NCI-H510A (cell line): Measurements from ENCODE around the gene MLST8.
"Not testable (repeated sequence)": the region's sequence is repeated elsewhere in the genome, so short reads cannot be mapped to it uniquely, and the experiment has no call there.

ENCODE experiments used
- DNase-seq: peaks from one replicate; lab custom pipeline; 2025; lab: John Stamatoyannopoulos, UW

Gene MLST8

DNA sequence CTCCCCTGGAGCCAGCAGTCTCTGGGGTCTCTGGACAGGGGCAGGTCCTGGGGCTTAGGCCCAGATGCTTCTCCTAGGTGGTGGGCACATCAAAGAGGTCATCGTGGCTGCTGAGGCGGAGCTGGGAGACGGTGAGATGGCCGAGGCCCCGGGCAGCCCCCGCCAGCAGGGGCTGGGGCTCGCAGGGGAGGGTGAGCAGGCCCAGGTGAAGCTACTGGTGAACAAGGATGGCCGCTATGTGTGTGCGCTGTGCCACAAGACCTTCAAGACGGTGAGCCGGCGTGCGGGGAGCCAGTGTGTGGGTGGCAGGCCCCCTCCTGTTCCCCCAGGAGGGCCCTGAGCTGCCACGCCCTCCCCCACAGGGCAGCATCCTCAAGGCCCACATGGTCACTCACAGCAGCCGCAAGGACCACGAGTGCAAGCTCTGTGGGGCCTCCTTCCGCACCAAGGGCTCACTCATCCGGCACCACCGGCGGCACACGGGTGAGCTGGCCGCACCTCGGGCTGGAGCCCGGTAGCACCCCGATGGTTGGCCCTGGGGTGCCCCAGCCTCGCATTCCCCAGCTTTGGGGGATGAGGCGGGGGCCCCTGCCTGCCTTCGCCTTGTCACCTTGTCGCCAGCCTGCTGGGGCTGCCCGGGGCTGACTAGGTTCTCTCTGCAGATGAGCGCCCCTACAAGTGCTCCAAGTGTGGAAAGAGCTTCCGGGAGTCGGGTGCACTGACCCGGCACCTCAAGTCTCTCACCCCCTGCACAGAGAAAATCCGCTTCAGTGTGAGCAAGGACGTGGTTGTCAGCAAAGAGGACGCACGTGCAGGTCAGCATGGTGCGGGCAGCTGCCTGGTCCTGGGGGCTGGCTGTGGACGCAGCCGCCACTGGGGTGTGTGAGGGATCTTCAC, 27.1 kb downstream of the MLST8 start:
- DNase-seq, result no peak

DNA sequence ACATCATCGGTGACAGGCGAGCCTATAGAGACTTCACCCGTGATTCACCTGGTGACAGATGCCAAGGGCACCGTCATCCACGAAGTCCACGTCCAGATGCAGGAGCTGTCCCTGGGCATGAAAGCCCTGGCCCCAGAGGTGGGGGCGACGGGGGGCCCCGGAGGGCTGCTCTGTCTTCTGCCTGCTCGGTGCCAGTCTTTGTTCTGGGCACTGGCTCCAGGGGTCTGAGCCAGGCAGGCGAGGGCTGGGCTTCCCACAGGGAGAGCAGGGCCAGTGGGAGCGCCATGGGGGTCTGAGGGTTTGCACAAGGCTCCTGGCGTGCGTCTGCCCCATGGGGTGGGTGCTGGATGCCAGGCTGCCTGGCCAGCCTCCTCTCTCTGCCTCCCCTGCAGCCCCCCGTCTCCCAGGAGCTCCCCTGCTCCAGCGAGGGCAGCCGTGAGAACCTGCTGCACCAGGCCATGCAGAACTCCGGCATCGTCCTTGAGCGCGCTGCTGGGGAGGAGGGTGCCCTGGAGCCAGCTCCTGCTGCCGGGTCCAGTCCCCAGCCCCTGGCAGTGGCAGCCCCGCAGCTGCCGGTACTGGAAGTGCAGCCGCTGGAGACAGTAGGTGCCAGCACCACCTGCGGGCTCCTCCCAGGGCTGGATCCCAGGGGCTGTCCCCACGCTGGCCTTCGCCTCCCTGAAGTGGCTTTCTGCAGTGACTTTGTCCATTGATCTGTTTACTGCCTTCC, 28.0 kb downstream of the MLST8 start:
- no peak for DNase-seq

DNA sequence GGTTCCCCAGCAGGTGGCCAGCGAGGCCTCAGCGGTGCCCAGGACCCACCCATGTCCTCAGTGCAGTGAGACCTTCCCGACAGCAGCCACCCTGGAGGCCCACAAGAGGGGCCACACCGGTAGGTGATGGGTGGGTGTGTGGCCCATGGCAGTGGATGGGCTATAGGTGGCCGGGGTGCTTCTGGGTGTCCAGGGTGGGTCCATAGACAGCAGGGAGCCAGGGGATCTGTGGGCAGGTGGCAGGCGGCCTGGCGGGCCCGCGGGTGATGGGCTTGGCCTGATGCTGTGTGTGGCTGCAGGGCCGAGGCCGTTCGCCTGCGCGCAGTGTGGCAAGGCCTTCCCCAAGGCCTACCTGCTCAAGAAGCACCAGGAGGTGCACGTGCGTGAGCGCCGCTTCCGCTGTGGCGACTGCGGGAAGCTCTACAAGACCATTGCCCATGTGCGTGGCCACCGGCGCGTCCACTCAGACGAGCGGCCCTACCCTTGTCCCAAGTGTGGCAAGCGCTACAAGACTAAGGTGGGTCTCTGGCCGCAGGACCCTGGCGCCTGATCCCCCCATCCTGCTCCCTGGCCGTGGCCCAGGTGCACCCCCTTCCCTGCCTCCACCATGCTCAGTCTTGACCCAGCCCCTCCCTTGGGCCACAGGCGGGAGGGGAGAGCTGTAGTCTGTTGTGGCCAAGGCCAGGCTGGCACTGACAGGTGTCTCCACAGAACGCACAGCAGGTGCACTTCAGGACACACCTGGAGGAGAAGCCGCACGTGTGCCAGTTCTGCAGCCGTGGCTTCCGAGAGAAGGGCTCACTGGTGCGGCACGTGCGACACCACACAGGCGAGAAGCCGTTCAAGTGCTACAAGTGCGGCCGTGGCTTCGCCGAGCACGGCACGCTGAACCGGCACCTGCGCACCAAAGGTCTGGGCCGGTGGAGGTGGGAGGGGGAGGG, 28.9 kb downstream of the MLST8 start:
- peak; percentile 90 for DNase-seq

DNA sequence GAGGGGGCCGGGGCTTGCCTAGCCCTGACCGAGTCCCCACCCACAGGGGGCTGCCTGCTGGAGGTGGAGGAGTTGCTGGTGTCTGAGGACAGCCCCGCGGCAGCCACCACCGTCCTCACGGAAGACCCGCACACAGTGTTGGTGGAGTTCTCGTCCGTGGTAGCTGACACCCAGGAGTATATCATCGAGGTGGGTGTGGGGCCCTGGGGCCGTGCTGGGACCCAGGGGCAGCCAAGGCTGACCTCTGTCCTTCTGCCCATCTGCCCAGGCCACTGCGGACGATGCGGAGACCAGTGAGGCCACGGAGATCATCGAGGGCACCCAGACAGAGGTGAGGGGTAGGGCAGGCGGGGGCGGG, 29.5 kb downstream of the MLST8 start:
- no peak for DNase-seq

DNA sequence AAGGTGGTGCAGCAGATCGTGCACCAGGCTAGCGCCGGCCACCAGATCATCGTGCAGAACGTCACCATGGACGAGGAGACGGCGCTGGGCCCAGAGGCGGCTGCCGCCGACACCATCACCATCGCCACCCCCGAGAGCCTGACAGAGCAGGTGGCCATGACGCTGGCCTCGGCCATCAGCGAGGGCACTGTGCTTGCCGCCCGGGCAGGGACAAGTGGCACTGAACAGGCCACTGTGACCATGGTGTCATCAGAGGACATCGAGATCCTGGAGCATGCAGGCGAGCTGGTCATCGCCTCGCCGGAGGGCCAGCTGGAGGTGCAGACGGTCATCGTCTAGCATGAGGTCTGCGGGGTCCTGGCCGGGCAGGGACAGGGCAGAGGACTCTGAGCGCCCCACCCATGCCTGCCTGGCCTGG, 30.0 kb downstream of the MLST8 start:
- DNase-seq, result no peak

DNA sequence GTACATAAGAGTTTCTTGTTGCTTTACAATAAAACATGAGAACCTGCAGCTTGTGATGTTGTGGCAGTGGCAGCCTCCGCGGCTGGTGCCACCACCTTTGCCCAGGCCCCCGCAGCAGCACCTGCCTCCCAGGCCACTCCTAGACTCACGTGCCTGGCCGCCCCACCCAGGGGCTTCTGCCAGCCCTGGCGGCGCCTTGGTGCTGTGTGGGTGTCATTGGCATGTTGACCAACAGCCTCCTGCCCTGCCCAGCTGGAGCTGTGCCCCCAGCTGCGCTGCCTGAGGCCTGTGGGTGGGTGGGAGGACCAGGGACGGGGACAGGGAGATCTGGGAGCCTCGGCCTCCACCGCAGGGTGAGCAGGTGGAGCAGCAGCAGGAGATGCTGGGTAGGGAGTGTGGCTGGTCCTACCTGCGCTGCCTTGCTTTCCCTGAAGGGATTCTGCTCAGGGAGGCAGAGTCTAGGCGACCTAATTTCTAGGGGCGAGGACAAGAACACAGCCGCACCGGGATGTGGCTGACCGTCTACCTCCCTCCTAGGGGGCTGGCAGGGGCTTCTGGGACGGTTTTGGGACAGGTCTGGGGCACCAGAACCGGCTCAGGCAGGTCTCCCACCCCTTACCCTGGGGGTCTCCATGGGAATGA, 30.6 kb downstream of the MLST8 start:
- DNase-seq, result no peak

DNA sequence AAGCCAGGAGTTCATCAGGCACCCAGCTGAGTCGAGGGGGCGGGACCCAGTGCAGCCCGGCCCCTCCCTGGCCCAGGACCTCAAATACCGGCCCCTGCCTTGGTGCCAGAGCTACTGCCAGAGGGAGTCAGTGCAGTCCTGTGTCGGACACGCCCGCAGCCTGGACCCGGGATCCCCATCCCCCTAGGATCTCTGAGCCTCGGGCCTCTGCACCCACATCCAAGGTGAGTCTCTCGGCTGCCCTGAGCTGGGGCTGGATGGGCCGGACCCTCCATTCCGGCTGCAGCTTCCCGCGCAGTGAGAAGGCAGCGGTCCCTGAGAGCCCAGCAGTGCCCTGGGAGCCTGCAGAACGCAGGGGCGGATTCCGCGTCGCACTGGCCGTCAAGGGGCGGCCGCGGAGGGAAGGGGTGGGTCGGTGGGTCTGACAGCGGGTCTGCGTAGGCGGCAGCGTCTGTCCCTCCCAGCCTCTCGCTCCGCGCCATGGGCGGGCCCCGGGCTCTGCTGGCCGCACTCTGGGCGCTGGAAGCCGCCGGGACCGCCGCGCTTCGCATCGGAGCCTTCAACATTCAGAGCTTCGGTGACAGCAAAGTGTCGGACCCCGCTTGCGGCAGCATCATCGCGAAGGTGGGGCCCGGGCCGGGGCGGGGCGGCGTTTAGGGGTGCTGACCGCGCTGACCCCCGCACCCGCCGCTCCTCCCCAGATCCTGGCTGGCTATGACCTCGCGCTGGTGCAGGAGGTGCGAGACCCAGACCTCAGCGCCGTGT, 31.3 kb downstream of the MLST8 start, which contains the start of gene DNASE1L2:
DNASE1L2 (plus strand) TSS at position 108 of the 765 bp plus-strand sequence; CDS start at position 481, 373 bp downstream.
- no peak for DNase-seq

DNA sequence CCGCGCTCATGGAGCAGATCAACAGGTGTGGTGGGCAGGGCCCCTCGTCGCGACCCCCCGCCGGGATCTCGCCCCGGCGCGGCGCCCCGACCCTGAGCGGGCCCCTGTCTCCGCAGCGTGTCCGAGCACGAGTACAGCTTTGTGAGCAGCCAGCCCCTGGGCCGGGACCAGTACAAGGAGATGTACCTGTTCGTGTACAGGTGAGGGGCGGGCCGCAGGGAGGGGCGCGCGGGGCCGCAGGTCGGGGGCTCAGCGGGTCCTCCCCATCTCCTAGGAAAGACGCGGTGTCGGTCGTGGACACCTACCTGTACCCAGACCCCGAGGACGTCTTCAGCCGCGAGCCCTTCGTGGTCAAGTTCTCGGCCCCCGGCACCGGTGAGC, 31.8 kb downstream of the MLST8 start:
- no peak for DNase-seq

DNA sequence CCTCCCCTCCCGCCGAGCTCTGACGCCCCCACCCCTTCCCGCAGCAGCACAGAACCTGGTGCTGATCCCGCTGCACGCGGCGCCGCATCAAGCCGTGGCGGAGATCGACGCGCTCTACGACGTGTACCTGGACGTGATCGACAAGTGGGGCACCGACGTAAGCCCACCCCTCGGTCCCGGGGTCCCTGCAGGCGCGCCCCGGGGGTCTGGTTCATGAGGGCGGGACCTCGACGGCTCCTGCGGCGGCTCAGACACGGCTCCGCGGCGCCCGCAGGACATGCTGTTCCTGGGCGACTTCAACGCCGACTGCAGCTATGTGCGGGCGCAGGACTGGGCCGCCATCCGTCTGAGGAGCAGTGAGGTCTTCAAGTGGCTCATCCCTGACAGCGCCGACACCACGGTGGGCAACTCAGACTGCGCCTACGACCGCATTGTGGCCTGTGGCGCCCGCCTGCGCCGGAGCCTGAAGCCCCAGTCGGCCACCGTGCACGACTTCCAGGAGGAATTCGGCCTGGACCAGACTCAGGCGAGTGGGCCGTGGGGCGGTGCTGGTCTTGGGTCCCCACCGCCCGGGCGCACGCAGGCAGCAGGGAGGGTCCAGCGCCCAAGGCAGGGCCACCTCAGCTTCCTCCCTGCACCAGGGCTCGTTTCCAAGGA, 32.4 kb downstream of the MLST8 start:
- DNase-seq, result no peak

DNA sequence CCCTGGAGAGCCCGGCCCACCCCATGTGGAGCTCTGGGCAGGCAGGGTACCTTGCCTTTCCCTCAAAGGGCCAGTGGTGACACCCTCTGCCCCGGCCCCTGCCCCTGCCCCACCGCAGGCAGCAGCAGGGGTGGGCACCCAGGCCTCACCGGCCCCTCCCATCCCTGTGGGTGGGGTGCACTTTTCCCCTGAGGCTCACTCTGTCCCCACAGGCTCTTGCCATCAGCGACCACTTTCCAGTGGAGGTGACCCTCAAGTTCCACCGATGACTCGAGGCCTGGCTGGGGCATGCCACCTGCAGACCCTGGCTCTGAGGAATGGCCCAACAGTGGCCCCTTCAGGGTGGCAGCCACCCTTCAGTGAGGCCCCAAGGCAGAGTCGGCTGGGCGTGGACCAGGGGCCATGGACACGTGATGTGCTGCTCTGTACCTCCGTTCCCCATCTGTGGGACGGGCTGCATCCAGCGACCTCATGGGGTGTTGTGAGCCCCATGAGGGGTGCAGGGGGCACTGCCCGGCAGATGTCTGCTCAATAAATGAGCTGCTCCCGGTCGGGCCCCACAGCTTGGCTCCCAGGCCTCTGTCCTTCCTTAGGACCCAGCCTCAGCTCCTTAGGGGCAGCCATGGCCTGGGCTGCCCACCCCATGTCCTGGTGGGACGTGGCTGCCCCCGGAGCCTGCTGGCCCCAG, 33.0 kb downstream of the MLST8 start:
- DNase-seq, result no peak

DNA sequence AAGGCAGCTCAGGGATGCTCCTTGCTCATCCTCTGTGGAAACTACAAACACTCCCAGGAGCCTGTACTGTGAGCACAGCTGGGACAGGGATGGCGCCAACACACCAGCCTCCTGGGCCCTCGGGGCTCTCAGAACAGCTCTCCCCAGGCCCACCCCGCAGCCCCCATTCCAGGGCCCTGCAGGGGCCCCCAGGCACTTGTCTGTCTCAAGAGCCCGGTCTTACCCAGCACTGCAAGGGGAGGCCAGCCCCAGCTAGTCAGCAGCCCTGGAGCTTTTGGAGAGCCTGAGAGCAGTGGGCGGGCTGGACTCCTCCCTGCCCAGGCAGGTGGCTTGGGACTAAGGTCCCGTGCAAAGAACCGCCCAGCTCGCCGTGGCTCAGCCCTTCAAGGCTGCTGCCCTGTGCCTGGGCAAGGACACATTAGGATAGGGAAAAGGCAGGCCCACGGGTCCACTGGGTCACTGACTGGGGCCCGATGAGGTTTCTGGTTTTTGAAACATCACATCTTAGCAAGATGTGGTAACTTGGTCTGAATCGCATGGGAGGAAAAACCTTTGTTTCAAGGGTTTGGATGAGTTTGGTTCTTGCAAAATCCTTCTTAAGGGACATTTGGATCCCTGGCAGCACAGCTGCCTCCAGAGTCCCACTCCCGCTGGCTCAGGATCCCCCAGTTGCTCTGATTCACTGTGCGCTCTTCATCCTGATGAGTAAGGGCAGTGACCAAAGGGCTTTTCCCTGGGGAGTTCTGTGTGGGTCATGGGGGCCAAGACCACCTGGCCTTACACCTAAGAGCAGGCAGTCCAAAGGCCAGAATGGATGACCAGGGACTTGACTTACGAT, 33.8 kb downstream of the MLST8 start:
- no peak for DNase-seq

DNA sequence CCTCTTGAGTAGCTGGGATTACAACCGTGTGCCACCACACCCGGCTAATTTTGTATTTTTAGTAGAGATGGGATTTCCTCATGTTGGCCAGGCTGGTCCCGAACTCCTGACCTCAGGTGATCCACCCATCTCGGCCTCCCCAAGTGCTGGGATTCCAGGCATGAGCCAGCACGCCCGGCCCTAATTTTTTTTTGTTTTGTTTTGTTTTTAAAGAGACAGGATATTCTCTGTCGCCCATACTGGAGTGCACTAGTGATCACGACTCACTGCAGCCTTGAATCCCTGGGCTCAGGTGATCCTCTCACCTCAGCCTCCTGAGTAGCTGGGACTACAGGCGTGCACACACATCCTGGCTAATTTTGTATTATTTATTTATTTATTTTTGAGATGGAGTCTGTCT, 35.1 kb downstream of the MLST8 start:
- not testable (repeated sequence) for DNase-seq

DNA sequence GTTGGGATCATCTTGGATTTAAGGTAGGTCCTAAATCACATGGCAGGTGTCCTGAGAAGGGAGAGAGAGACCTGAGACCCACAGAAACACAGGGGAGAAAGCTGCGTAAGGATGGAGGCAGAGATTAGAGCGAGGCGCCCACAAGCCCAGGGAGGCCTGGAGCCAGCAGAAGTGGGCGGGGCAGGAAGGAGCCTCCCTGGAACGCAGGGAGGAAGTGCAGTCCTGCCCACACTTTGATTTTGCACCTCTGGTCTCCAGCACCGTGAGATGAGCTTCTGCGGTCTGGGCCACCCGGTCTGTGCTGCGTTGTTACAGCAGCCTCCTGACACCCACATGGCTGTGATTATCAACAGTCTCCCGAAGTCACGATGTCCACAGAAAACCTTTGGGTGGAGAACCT, 37.3 kb downstream of the MLST8 start:
- DNase-seq, result no peak

DNA sequence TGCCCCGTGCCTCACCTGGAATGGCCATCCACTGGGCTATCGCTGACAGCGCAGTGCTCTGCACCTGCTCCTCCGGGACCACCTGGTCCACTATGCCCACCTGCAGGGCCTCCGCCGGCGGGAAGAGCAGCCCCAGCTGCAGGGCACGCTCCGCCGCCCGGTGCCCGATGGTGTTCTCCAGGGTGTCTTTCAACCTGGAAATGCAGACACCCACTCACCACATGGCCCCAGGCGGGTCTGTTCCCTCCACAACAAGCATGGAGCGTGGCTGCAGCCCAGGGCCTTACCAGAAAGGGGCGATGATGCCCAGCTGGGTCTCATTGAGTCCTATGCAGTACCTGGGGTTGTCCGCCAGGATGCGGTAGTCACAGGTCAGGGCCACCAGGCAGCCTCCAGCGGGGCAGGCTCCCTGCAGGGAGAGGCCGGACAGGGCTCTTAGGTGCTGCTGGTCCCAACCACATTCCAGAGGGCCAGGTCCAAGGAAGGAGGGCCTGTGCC, 37.8 kb downstream of the MLST8 start:
- no peak for DNase-seq

DNA sequence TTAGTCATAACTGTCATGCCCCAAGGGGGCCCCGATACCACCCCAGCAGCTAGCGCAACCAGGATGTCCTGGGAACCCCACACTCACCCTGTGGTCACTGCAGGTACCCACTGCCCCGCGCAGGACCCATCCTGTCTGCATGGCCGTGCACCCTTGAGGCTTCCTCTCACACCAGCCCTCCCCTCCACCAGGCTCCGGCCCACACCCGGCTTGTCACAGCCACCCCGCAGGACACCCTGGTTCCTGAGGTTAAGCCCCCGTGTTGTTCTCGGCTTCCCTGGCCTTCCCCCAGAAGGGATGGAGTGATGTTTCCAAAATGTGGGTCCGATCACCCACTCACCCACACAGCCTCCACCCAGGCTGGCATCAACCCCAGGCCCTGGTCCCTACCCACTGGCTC, 38.5 kb downstream of the MLST8 start:
- no peak for DNase-seq

DNA sequence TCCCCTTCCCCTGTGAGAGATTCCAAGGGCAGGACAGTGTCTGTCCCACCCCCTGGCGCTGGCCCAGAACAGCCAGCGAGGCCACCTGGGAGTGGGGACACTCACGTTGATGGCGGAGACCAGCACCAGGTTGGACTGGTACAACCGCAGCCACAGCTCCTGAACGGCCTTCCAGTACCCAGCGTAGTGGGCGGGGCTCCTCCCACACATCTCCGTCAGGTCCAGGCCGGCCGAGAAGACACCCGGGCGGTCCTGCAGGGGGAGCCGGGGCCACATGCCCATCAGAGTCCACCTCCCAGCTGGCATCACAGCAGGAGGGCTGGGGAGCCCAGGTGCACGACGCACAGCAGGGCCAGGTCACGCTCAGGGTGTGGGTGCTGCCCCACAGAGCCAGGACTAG, 39.0 kb downstream of the MLST8 start:
- no peak for DNase-seq

DNA sequence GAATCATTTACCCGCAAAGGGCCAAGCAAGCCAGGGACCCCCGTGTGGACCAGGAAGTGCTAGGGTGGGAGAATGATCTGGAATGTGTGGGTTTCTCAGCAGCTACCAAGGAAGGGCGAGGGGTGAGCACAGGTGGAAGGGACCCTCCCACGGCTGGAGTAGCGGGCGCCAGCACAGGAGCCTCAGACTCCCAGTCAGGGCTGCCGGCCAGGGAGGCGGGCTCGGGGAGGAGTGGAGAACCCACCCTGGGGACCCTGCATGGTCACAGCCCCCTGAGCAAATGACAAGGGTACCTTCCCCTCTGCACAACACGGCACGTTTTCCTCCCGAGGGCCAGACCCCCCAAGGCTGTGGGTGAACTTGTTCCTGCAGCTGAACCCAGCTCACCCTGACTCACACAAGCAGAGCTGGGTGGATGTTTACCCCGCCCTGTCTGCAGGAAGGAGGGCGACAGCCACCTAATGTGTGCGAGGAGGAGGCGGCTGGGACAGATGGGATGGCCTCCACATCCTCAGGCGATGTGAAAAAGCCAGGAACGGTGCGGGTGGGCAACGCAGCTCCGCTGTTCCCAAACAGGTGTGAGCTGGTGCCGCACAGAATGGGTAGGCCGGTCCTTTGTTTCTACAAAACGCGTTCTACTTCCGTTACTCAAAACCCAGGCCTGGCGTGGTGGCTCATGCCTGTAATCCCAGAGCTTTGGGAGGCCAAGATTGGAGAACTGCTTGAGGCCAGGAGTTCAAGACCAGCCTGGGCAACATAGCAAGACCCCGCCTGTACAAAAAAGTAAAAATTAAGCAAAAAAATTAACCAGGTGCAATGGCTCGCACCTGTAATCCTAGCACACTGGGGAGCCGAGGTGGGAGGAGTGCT, 39.9 kb downstream of the MLST8 start:
- DNase-seq, result no peak
